Activated CD4-positive, alpha-beta memory T cell treated with anti-CD3 and anti-CD28 coated beads, Interleukin-2, amount 10 ng/mL, durations not matched to agents 7 days and 5 days (primary cell): ENCODE measurements around the gene GBF1. TPM values are rescaled to one million over a fixed set of nuclear protein-coding genes. Genes with fewer than 3 reads are reported as not detected.
A peak's percentile ranks its signal among the peaks of the same experiment; 100 is the strongest.

ENCODE experiments used
- CTCF ChIA-PET: fragments of 350-600 bp; sonication (Branson Sonifier 250); formaldehyde crosslinking; loops from one replicate; lab custom pipeline; 2021; ENCODE audit warnings: antibody characterized with exemption, inconsistent platforms; lab: Charles Lee
- POLR2A ChIA-PET: fragments of 350-600 bp; sonication (Branson Sonifier 250); formaldehyde crosslinking; loops from one replicate; lab custom pipeline; 2021; ENCODE audit warnings: antibody characterized with exemption; lab: Charles Lee
- DNase-seq: peaks from one replicate; pipeline ENCODE4 v3.0.0-alpha.2; 2020
- H3K27ac Mint-ChIP-seq: one replicate; pipeline ENCODE4 v1.8.0; 2021; ENCODE audit warnings: mild to moderate bottlenecking, mixed read lengths
- H3K27me3 Mint-ChIP-seq: one replicate; pipeline ENCODE4 v1.8.0; 2021; ENCODE audit warnings: mixed read lengths
- H3K36me3 Mint-ChIP-seq: one replicate; pipeline ENCODE4 v1.8.0; 2021; ENCODE audit warnings: low read depth, mixed read lengths
- H3K4me1 Mint-ChIP-seq: one replicate; pipeline ENCODE4 v1.8.0; 2021; ENCODE audit warnings: mixed read lengths
- H3K4me3 Mint-ChIP-seq: one replicate; pipeline ENCODE4 v1.8.0; 2021; ENCODE audit warnings: mild to moderate bottlenecking, mixed read lengths
- H3K9me3 Mint-ChIP-seq: one replicate; pipeline ENCODE4 v1.8.0; 2021; ENCODE audit warnings: mixed read lengths
- total RNA-seq, 2 experiments: library from RNA; stranded (reverse); gene quantifications; one replicate each; pipeline ENCODE4 v1.2.3, GENCODE V29; 2021

GBF1 gene
- total RNA-seq, 2 experiments from 2014 or later: 42.4 to 43.1 TPM

- no peak overlapping the region for H3K4me3 Mint-ChIP-seq
- H3K27ac Mint-ChIP-seq: no peak overlapping the region
- no peaks in the 10 kb centered on the region for H3K9me3 Mint-ChIP-seq
- peaks cover under 1% of the 10 kb centered on the region for H3K27me3 Mint-ChIP-seq
- POLR2A ChIA-PET: interaction anchor here (0.8 to 7.0 kb wide), 4 partner anchors 8 to 27 kb away, joined by 3 to 80 read pairs (median 41); partner anchors contain the start of genes C10orf95 and CUEDC2
- CTCF ChIA-PET: interaction anchor here (0.9 to 6.6 kb wide), 5 partner anchors 9 to 194 kb away, joined by 3 to 58 read pairs (median 8); partner anchors contain the start of genes C10orf95 and CUEDC2
- peaks cover 9% of the 10 kb centered on the region for H3K36me3 Mint-ChIP-seq
- DNase-seq: no peak
- H3K4me1 Mint-ChIP-seq: peaks cover 40% of the 10 kb centered on the region
These were observed 178.8 kb downstream of the GBF1 start for GRCh38 chr10:102424145-102424544.

GRCh38 chr10:102424916-102425315 lies 179.6 kb downstream of the GBF1 start:
- no peak overlapping the region for H3K4me3 Mint-ChIP-seq
- H3K4me1 Mint-ChIP-seq: peaks cover 32% of the 10 kb centered on the region
- no peak for DNase-seq
- H3K27ac Mint-ChIP-seq: no peak overlapping the region
- H3K27me3 Mint-ChIP-seq: no peaks in the 10 kb centered on the region
- H3K9me3 Mint-ChIP-seq: no peaks in the 10 kb centered on the region
- CTCF ChIA-PET: interaction anchor here (1.6 to 6.6 kb wide), 2 partner anchors 8 to 194 kb away, joined by 8 to 58 read pairs; partner anchors contain the start of gene CUEDC2
- H3K36me3 Mint-ChIP-seq: peaks cover 9% of the 10 kb centered on the region
- POLR2A ChIA-PET: interaction anchor here (5.6 to 7.0 kb wide), 2 partner anchors 7 to 26 kb away, joined by 79 to 80 read pairs; partner anchors contain the start of genes C10orf95 and CUEDC2

DNA sequence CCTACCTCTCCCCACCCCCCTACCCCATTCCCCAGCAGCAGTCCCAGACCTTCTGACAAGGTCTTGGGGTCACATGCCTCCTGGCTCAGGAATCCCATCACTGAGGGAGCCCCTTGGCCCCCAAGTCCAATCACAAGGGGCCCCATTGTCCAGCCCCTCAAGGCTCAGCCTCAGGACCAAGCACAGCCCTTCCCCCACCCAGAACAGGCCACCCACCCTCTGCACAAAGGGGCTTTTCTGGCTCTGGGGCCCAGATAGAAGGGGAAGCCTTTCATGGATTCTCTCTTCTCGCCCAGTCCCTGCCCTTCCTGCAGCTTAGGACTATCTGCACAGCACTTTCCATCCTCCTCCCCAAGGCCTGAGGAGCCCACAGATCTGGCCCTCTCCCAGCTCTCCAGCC lies 180.1 kb downstream of the GBF1 start:
- Mint-ChIP-seq H3K4me1 (peaks cover 27% of the 10 kb centered on the region), H3K4me3 (no peak overlapping the region), H3K27ac (no peak overlapping the region), H3K27me3 (no peaks in the 10 kb centered on the region), H3K9me3 (no peaks in the 10 kb centered on the region), H3K36me3 (peaks cover 9% of the 10 kb centered on the region)
- CTCF ChIA-PET: interaction anchor here (0.9 to 6.6 kb wide), 3 partner anchors 10 to 195 kb away, joined by 3 to 58 read pairs (median 3); no protein-coding TSS in a partner anchor
- no peak for DNase-seq
- POLR2A ChIA-PET: interaction anchor here (1.0 to 7.0 kb wide), 3 partner anchors 11 to 217 kb away, joined by 3 to 79 read pairs (median 4); partner anchors contain the start of gene C10orf95

DNA sequence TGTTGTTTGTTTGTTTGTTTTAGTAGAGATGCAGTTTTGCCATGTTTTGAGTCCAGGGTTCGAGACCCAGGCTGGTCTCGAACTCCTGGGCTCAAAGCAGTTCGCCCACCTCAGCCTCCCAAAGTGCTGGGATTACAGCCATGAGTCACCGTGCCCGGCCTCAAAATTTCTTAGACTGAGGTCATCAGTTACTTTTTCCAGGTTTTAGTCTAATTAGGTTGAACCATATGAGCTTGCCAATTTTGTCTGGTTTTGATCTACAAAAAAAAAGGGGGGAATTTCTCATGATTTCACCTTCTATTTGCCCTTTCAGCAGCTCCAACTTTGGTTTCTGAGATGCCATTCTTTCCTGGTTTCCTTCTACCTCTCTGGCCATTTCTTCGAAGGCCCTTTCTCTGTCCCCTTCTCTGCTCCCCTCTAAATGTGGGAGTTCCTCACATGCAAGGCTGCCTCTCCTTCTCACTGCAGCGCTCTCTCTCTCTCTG lies 181.5 kb downstream of the GBF1 start:
- ChIA-PET POLR2A (interaction anchor here (1.0 kb wide), 1 partner anchor 25 kb away, joined by 3 read pairs; the partner anchor contains the start of gene C10orf95), CTCF (interaction anchor here (1.3 kb wide), 1 partner anchor 53 kb away, joined by 3 read pairs; no protein-coding TSS in a partner anchor)
- Mint-ChIP-seq H3K4me1 (peaks cover 30% of the 10 kb centered on the region), H3K36me3 (peaks cover 10% of the 10 kb centered on the region), H3K27ac (no peak overlapping the region), H3K27me3 (no peaks in the 10 kb centered on the region), H3K9me3 (no peaks in the 10 kb centered on the region), H3K4me3 (no peak overlapping the region)
- DNase-seq: no peak

DNA sequence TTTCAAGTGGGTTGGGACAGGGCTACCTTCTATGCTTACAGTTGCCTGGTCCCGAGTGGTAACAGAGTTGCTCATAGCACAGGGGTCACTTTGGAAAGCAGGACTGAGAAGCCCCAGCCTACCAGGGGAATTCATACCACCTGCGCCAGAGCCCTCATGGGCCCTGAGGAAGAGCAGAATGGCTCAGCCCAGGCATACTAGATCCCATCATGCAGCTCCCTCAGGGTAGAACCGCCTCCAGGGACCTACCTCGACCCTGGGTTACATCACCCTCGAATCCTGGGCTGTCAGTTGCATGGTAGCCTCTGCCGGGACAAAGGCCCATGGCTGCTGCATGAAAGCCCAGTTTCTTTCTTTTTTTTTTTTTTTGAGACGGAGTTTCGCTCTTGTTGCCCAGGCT lies 184.1 kb downstream of the GBF1 start:
- peaks cover 3% of the 10 kb centered on the region for H3K36me3 Mint-ChIP-seq
- no peaks in the 10 kb centered on the region for H3K9me3 Mint-ChIP-seq
- no peaks in the 10 kb centered on the region for H3K27me3 Mint-ChIP-seq
- ChIA-PET POLR2A (interaction anchor here (4.7 kb wide), 1 partner anchor 7 kb away, joined by 80 read pairs; the partner anchor contains the start of gene FBXL15), CTCF (no interaction called here)
- H3K4me3 Mint-ChIP-seq: no peak overlapping the region
- no peak overlapping the region for H3K27ac Mint-ChIP-seq
- H3K4me1 Mint-ChIP-seq: peaks cover 37% of the 10 kb centered on the region
- DNase-seq: no peak

- no peak for DNase-seq
- ChIA-PET POLR2A (interaction anchor here (0.7 to 4.7 kb wide), 8 partner anchors 10 to 317 kb away, joined by 3 to 80 read pairs (median 10); partner anchors contain the start of genes C10orf95, FBXL15, NFKB2 and PSD), CTCF (interaction anchor here (0.8 to 3.8 kb wide), 7 partner anchors 10 to 201 kb away, joined by 3 to 40 read pairs (median 5); partner anchors contain the start of genes ACTR1A, FBXL15 and SUFU)
- Mint-ChIP-seq H3K4me1 (peaks cover 54% of the 10 kb centered on the region), H3K9me3 (no peaks in the 10 kb centered on the region), H3K4me3 (peak overlapping the region; percentile 88), H3K27me3 (no peaks in the 10 kb centered on the region), H3K27ac (peak overlapping the region; percentile 82), H3K36me3 (peaks cover 5% of the 10 kb centered on the region)
These were observed 186.3 kb downstream of the GBF1 start for GRCh38 chr10:102431452-102432124.

Other genes with a start within 250 kb of the GBF1 start
- gene ARMH3, start 189.4 kb upstream of the GBF1 start, total RNA-seq: 10 to 100 TPM; 22.8 to 23.9 TPM
- gene HPS6, start 180.2 kb upstream of the GBF1 start, total RNA-seq: 10 to 100 TPM; 24.7 to 25.7 TPM
- 10 to 100 TPM; 81.3 to 83.1 TPM for gene LDB1, start 125.2 kb upstream of the GBF1 start, total RNA-seq
- 10 to 100 TPM; 32.5 to 35.8 TPM for gene PPRC1, start 112.5 kb upstream of the GBF1 start, total RNA-seq
- 10 to 100 TPM; 57.0 to 64.3 TPM for gene NOLC1, start 93.1 kb upstream of the GBF1 start, total RNA-seq
- gene ELOVL3, start 19.2 kb upstream of the GBF1 start, total RNA-seq: not detected
- gene PITX3, start 4.0 kb upstream of the GBF1 start, total RNA-seq: not detected
- 100 to 1,000 TPM; 121 to 122 TPM for gene NFKB2, start 150.2 kb downstream of the GBF1 start, total RNA-seq
- 1 to 10 TPM; 1.4 TPM for gene PSD, start 173.3 kb downstream of the GBF1 start, total RNA-seq
- 10 to 100 TPM; 13.5 to 14.3 TPM for gene FBXL15, start 175.3 kb downstream of the GBF1 start, total RNA-seq
- gene CUEDC2, start 187.0 kb downstream of the GBF1 start, total RNA-seq: 10 to 100 TPM; 60.9 to 64.5 TPM
- gene C10orf95, start 206.0 kb downstream of the GBF1 start, total RNA-seq: under 1 TPM in 1 of 2 experiments, not detected in 1; 0.33 TPM